GM10847 (cell line): Measurements from ENCODE around the gene BEST1.

Experiments used
- POLR2A ChIP-seq: IDR thresholded peaks from 2 replicates; pipeline ENCODE4 v1.6.1; 2011; ENCODE audit not compliant: insufficient read length; ENCODE audit errors: extremely low read depth

Gene BEST1

DNA sequence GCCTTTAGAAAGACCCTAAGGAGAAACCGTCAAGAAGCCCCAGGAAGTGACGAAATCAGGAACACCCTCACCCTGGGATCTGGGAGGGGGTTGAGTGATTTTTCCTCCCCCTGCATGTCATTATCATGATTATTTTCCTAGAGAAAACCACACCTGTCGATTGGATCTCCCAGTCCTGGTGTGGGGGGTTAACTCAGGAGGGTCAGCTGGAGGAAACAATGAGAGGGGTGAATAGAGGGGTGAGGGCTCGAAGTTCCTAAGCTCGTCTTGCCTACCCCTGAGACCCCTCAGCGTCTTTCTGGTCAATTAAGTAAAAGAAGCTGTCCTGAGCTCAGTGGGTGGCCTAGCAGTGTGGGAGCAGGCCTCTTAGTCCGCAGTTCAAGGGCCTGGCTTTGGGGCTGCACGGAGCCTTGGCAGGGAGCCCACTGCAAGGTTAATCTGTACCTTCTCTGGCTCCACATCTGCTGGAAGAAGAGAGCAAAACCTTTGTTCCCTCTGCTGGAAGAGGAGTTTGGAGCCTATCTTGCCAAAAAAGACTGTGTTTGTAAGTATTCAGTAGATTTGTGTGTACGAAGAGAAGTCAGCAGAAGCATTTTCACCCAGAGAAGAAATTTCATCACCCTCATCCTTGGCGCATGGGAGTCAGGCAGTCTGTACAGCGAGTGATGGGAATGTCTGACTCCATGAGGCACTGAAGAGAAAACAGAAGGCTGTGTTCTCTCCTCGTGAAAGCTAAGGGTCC is 51.5 kb downstream of the BEST1 start:
- TF ChIP-seq POLR2A: no peak

DNA sequence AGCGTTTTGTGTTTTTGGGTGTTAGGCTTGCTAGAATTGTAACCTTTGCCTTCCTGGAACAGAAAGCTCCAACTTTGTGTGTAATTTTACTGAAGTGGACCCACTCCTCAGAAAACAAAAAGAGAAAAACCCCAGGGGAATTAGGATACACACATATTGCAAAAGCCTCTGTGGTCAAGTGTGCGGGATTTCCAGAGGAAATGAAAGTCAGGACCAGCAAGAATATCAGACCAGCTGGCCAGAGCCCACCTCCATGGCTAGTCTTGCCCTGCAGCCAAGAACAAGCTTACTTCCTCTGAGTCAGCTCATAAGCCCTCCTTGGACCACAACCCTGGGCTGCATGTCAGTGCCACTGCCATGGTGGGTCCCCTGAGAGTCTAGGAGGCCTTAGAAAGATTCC is 54.3 kb downstream of the BEST1 start:
- no peak for TF ChIP-seq POLR2A

DNA sequence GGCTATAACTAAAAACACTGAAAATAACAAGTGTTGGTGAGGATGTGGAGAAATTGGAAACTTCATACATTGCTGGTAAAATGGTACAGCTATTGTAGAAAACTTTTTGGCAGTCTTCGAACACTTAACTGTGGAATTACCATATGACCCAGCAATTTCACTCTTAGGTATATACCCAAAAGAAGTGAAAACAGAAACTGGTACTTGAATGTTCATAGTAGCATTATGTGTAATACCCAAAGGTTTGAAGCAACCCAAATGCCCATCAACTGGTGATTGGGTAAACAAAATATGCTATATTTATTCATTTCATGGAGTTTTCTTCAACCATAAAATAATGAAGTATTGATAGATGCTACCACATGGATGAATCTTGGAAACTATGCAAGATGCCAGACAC is 58.0 kb downstream of the BEST1 start:
- no peak for TF ChIP-seq POLR2A

DNA sequence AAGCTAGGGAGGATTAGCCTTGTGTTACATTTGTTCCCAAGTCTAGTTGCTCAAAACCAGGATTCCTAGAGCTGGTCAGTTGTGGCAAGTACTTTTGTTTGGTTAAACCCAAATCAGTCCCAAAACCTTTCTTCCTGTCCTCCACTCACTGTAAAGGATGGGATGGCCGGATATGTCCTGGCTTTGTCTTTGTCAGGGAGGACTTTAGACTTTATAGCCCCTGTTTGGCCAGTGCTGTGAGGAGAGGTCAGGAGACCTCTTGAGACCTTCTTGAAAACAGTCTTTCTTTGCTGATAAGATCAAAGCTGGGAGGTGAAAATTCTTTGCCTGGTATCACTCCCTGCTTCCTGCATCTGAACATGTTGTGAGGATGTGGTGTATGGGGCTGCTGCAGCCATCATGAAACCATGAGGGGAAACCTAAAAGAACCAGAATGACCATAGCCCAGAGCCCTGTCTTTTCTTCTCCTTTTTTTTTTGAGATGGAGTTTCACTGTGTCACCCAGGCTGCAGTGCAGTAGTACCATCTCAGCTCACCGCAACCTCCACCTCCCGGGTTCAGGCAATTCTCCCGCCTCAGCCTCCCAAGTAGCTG is 60.9 kb downstream of the BEST1 start:
- no peak for TF ChIP-seq POLR2A

DNA sequence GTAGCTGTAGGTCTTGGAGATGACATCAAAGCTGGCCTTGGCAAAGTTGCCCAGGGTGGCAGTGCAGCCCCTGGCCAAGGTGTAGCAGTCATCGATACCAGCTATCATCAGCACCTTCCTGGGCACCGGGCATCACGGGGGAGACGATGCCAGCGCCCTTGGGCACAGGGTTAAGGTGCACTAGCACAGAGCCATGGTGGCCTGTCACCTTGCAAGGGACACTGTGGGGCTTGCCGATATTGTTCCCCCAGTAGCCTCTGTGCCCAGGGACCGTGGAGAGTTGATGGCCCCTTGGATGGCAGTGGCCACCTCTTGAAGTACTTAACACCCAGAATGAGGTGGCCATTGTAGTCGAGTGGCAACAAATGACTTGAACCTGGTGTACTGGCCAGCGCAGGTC is 61.7 kb downstream of the BEST1 start:
- no peak for TF ChIP-seq POLR2A

DNA sequence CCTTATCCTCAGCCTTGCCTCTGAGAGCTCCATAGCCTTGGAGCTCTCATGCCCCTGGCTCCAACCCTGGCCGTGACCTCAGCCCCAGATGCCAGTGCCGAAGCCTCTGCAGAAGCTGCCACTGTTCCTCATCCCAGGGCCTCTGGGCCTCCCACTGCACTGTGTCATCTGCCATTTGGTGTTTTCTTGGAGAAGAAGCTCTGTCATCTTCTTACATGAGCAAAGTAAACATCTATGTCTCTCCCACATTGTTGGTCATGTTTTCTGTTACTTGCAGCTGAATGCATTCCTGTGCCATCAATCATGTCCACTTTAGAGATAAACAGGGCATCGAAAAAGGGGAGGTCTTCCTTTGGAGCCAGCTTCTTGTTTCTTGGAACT is 62.3 kb downstream of the BEST1 start:
- TF ChIP-seq POLR2A: no peak

DNA sequence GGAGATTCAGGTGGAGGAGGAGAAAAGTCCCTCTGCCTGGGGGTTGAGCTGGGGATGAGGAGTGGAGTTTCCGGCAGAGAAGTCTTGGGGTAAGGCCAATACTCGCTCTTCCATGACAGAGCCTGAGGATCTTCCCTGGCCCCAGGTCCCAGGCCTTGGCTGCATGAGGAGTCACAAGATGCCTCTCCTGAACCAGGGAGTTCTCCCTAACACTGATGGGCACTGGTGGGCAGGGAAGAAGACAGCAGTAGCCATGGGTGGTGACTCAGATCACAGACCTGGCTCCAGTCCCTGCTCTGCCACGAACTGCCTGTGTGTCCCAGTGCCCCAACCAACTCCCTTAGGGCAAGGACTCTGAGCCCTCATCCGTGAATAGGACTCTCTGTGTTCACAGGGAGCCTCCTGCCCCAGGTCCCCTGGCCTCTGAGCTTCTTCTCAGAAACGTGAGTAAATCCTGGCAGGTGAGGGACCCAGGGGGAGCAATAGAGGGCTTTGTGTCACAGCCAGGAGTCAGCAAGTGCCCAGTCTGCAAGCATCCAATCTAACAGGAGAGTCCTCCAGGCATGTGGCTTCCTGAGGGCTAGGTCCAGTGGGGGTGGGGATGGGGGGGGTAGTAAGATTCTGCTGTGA is 62.8 kb downstream of the BEST1 start:
- no peak for TF ChIP-seq POLR2A
